Rectal smooth muscle tissue (tissue), 1 donor: ENCODE data around the gene IRX5.

Experiments
- H3K27ac ChIP-seq: one replicate; pipeline ENCODE4 v1.7.0; 2013; ENCODE audit warnings: low read depth, low read length, inconsistent platforms
- H3K27me3 ChIP-seq: one replicate; pipeline ENCODE4 v1.7.0; 2013; ENCODE audit warnings: low read length; ENCODE audit not compliant: control insufficient read depth, insufficient read depth
- H3K36me3 ChIP-seq: one replicate; pipeline ENCODE4 v1.7.0; 2013; ENCODE audit warnings: low read length; ENCODE audit not compliant: control insufficient read depth, insufficient read depth
- H3K4me1 ChIP-seq: one replicate; pipeline ENCODE4 v1.7.0; 2013; ENCODE audit warnings: low read length; ENCODE audit not compliant: control insufficient read depth, insufficient read depth
- H3K4me3 ChIP-seq: one replicate; pipeline ENCODE4 v1.7.0; 2013; ENCODE audit warnings: low read length
- H3K9ac ChIP-seq: one replicate; pipeline ENCODE4 v1.7.0; 2013; ENCODE audit warnings: low read length

IRX5 gene

DNA sequence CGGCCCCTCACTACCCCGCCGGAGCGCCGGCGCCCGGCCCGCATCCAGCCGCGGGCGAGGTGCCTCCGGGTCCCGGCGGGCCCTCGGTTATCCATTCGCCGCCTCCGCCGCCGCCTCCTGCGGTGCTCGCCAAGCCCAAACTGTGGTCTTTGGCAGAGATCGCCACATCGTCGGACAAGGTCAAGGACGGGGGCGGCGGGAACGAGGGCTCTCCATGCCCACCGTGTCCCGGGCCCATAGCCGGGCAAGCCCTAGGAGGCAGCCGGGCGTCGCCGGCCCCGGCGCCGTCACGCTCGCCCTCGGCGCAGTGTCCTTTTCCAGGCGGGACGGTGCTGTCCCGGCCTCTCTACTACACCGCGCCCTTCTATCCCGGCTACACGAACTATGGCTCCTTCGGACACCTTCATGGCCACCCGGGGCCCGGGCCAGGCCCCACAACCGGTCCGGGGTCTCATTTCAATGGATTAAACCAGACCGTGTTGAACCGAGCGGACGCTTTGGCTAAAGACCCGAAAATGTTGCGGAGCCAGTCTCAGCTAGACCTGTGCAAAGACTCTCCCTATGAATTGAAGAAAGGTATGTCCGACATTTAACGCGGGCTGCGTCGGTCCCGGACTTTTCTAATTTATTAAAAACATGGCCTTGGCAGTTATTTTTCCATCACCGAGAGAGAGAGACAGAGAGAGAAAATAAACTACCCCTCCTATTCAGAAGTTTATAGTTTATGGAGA lies 2.8 kb downstream of the IRX5 start:
- Histone ChIP-seq H3K4me1 (peaks cover 11% of the 10 kb centered on the region), H3K4me3 (no peak overlapping the region), H3K27ac (no peak overlapping the region), H3K36me3 (no peaks in the 10 kb centered on the region), H3K27me3 (peaks cover 56% of the 10 kb centered on the region), H3K9ac (no peak overlapping the region)

GRCh38 chr16:54934481-54935265 lies 4.0 kb downstream of the IRX5 start:
- H3K27ac ChIP-seq = no peak overlapping the region
- H3K9ac ChIP-seq = no peak overlapping the region
- no peak overlapping the region for H3K4me3 ChIP-seq
- peaks cover 64% of the 10 kb centered on the region for H3K27me3 ChIP-seq
- H3K36me3 ChIP-seq = no peaks in the 10 kb centered on the region
- H3K4me1 ChIP-seq = peaks cover 6% of the 10 kb centered on the region

DNA sequence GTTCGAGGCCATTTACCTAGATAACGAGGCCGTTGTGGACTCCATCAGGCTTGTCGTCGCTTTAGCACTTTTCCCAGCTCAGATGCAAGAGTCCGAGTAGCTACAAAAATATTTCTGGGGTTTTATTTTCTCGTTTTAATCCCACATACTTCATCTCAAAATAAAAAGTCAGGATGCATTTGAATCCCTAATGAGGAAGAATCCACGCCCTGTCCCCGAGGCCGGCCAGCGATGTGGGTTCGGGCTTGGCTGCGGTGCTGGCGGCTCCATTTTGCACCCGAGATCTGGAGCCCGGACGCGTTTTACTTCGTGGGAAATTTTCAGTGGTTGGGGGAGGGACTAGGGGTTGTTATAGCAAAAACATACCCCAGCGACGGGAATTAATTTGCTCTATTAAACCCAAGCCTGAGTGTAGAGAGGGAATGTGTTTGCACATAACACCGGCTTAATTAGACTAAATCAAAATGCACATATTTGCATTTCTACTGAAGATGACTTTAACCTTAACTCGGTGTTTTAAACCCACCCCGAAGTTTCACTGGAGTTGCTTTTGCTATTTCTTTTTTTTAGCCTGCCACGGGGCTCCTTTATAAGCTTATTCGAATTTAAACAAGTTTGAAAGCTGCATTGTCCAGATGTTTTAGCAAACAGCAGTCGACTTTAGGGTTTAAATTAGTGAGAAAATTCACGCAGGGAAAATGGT lies 4.8 kb downstream of the IRX5 start:
- Histone ChIP-seq H3K36me3 (no peaks in the 10 kb centered on the region), H3K9ac (no peak overlapping the region), H3K27ac (no peak overlapping the region), H3K4me3 (no peak overlapping the region), H3K4me1 (no peaks in the 10 kb centered on the region), H3K27me3 (peaks cover 67% of the 10 kb centered on the region)

DNA sequence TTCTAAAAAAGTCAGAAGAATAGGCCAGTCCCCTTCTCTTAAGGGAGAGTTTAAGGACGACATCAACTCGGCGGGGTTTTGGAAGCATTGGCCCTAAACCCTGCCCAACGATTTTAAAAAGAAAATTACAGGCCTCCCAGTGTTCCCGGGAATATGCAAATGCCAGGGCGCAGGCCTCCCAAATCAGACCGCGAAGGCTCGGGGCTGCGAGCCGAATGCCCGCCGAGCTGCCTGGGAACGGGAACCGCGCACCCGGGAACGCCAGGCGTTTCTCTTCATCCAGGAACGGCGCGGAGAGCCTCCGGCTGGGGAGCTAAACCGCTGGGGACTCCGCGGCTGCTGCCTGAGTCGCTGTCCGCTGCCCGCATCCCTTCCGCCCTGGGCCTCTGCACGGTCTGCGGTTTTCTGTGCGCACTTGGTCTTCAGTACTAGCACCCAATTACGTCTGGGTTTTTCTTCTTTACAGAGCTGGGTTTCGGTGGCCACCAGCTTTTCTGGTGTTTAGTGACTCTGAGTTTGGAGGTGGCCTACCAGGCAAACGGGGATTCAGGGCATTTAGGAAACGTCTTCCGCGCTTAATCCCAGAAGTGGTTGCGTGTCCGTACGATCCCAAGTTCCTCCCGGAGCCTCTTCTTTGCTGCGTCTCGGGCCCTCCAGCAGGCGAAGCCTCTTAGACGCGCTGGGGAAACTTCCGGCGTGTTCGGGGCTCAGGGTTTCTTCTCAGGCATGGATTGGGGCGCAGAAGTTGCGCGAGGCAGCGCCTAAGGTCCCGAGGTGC lies 5.7 kb downstream of the IRX5 start:
- no peak overlapping the region for H3K27ac ChIP-seq
- H3K36me3 ChIP-seq = no peaks in the 10 kb centered on the region
- peaks cover 69% of the 10 kb centered on the region for H3K27me3 ChIP-seq
- H3K4me1 ChIP-seq = no peaks in the 10 kb centered on the region
- H3K4me3 ChIP-seq = no peak overlapping the region
- no peak overlapping the region for H3K9ac ChIP-seq

DNA sequence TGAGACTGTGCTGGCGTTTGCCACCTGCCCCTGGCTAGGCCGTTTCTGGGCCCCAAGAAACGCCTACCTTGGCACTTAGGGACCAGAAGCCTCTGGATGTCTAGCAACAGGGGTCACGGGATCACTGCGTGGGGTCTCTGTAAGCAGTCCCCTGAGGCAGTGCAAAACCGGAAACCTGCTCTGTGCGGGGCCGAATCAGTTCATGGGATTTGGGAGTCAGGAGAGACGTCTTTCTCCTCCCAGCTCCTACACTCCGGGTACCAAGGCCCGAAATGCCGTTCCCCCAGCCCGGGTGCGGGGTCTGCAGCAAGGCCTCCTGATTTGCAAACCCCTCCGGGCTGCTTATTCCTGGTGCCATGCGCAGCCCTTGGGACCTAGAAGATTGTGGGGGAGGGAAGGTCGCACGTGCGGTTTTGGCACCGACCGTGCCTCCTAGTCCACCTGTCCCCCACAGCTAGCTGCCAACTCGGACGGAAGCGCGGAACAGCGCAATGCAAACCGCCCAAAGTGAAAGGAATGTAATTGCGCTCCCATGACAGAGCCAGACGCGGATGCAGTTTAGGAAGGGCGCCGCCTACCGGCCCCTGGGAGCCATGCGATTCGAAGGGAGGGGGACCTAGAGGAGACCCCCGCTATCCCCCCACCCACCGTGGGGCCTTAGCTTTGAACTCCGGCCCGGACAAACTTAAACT lies 6.5 kb downstream of the IRX5 start:
- Histone ChIP-seq H3K9ac (no peak overlapping the region), H3K4me3 (peak overlapping the region; percentile 43), H3K27me3 (peaks cover 62% of the 10 kb centered on the region), H3K27ac (no peak overlapping the region), H3K36me3 (no peaks in the 10 kb centered on the region), H3K4me1 (no peaks in the 10 kb centered on the region)

- Histone ChIP-seq H3K27me3 (peaks cover 56% of the 10 kb centered on the region), H3K27ac (no peak overlapping the region), H3K4me3 (peak overlapping the region; percentile 15), H3K36me3 (no peaks in the 10 kb centered on the region), H3K9ac (no peak overlapping the region), H3K4me1 (no peaks in the 10 kb centered on the region)
Observed at GRCh38 chr16:54937671-54938211, 7.1 kb downstream of the IRX5 start.

DNA sequence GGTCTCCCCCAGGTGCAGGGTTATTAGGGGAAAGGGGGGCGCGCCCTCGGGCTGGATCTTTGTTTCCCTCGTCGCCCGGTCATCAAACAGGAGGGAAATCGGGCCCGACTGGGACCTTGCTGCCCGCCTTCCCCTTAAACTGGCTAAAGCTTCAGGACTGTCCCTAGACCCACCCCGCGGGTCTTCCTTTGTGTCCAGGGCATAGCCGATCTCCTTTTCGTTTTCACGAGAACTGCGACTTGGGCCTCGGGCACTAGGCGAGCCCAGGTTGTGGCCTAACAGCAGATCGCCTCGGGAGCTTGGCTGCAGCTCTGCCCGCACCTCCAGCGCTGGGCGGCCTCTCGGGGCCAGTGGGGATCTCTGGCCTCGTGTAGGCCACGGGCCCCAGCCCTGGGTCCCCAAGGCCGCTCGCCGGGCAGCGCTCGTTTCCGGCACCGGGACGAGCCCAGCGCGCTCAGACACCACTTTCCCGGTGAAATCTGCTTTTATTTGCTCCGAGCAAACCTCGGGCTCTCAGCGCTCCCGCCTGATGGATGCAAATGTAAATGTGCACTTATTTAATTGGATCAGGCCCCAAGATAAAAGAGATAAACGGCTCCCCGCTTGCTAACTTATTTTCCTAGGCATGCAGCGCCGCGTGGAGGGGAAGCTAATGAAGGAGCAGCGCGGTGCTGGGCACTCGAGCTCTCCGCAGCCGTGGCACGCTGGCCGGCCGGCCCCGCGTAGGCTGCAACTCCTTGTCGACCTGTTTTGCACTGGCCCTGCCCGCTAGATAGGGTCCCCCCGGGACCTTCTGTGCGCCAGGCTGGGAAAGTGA lies 7.8 kb downstream of the IRX5 start:
- Histone ChIP-seq H3K27ac (no peak overlapping the region), H3K27me3 (peaks cover 53% of the 10 kb centered on the region), H3K4me3 (no peak overlapping the region)

DNA sequence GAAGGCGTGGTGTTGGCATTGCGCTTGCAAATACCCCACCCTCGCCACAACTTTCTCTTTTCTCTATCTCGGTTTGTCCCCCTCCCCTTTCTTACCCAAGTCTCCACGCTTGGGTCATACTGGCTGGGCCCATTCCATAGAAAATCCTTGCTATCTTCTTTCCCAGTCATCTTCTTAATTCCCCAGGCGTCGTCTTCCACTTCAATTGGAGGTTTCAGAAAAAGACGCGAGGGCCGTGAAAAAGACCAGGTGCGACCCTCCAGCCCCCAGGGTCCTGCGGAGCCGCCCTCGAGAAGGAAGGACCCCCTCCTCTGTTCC lies 8.3 kb downstream of the IRX5 start:
- Histone ChIP-seq H3K27ac (no peak overlapping the region), H3K36me3 (no peaks in the 10 kb centered on the region), H3K9ac (no peak overlapping the region), H3K4me1 (no peaks in the 10 kb centered on the region), H3K4me3 (no peak overlapping the region), H3K27me3 (peaks cover 53% of the 10 kb centered on the region)

More for the DNA sequence above, 7.8 kb downstream of the IRX5 start:
- no peaks in the 10 kb centered on the region for H3K4me1 ChIP-seq
- no peak overlapping the region for H3K9ac ChIP-seq
- no peaks in the 10 kb centered on the region for H3K36me3 ChIP-seq

DNA sequence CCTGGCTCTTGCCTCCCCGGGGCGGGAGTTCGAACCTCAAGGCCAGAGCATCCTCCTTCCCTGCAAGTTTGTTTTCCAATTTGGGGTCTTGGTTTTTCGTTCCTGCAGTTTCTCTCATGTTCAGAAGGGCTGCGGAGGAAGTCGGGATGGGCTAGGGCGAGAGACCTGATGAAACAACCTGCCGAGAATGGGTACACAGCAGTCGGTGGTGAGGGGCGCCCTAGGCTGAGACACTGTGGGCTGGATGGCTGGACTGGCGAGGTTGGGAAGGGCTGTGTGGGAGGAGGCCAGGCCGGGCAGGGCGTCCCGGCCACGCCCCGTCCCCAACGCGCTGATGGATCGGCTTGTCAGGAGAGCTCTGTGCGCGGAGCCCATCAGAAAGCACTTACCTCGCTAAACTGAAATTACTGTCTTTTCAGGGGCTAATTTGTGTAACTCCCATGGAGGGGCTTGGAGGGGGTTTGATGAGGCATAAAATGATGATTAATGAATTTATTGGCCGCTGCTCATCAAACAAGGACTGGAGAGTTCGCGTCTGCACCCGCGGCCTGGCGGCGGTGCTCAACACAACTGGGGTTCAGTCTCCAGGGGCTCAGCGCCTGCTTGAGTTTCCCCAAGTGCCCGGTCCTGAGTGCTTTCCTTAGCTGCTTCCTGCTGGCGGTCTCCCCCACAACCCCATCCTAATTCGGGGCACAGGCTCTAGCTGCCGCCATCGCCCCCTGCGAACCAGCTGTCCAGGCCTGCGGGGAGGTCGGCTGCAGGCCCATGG lies 9.0 kb downstream of the IRX5 start:
- Histone ChIP-seq H3K27ac (no peak overlapping the region), H3K27me3 (peaks cover 49% of the 10 kb centered on the region), H3K4me1 (no peaks in the 10 kb centered on the region), H3K4me3 (no peak overlapping the region), H3K9ac (no peak overlapping the region), H3K36me3 (no peaks in the 10 kb centered on the region)

DNA sequence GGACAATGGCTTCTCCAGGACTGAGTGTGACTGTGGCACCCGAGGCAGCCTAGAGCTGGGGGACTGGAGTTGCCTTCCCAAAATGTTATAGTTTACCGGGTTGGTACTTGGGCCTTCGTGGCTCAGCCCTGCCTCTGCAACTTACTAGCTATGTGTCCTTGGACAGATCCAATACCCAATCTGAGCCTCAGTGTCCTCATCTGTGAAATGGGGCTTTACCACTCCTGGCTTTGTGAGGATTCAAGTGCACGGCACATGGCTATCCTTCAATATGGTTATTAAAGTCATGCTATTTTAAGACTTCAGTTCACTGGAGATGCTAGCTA lies 9.6 kb downstream of the IRX5 start:
- no peak overlapping the region for H3K27ac ChIP-seq
- H3K36me3 ChIP-seq = no peaks in the 10 kb centered on the region
- H3K27me3 ChIP-seq = peaks cover 43% of the 10 kb centered on the region
- H3K4me3 ChIP-seq = no peak overlapping the region
- H3K4me1 ChIP-seq = no peaks in the 10 kb centered on the region
- no peak overlapping the region for H3K9ac ChIP-seq
